Measurements from ENCODE around the gene ZNF224. TPM values are rescaled to one million over a fixed set of nuclear protein-coding genes. Genes with fewer than 3 reads are reported as not detected.

Gene ZNF224
- polyA plus RNA-seq, 2 of the 4 experiments (the other 2 are of a cell fraction), result 17.0 to 25.0 TPM

- TF ChIP-seq ESRRA (IDR thresholded peaks at IDR 0.05; ENCODE audit: borderline replicate concordance, low read length), result 0 out of 2 replicates have a peak, but pooled peaks have one; percentile 26
- no peak for TF ChIP-seq ELK1 (IDR thresholded peaks at IDR 0.05; ENCODE audit: low read depth, low read length)
- no peak for TF ChIP-seq NPAS2 (CRISPR knock-in tag; IDR thresholded peaks at IDR 0.05; ENCODE audit: borderline replicate concordance)
- TF ChIP-seq HOXA7 (CRISPR knock-in tag; IDR thresholded peaks at IDR 0.05), result no peak
- no peak for TF ChIP-seq RARB (CRISPR knock-in tag; IDR thresholded peaks at IDR 0.05)
These were observed 47.3 kb downstream of the ZNF224 start, which contains the start of gene ZNF234 (continued) for GRCh38 chr19:44141191-44142058.

GRCh38 chr19:44142059-44142433, 47.9 kb downstream of the ZNF224 start:
- ATAC-seq (peak; percentile 16 to 51; a peak in 5 of 6 replicates), DNase-seq (ENCODE audit: low read depth in 1 of 2, low spot score in 1 of 2) (peak in 1 of 2 experiments; percentile 14), FAIRE-seq (no peak)
- ChIA-PET CTCF (interaction anchor here (0.6 to 0.9 kb wide), 2 partner anchors 11 to 138 kb away, joined by 3 read pairs; no protein-coding TSS in a partner anchor), POLR2A (no interaction called here)
- Histone ChIP-seq H3K9me3 (peaks cover 28% of the 10 kb centered on the region), H3K4me3 (peak overlapping the region; percentile 69), H3K4me1 (no peaks in the 10 kb centered on the region), H3K4me2 (peak overlapping the region; percentile 81), H3K27ac (peak overlapping the region; percentile 78 to 89)
- WGBS (ENCODE audit: missing lambda C conversion rate), result 32% methylated on average over 13 of the region's 13 CpGs
- TF ChIP-seq HDAC2 (IDR thresholded peaks at IDR 0.05), result 0 out of 2 replicates have a peak, but pooled peaks have one; percentile 4
- no peak for TF ChIP-seq HMGXB4 (CRISPR knock-in tag; IDR thresholded peaks at IDR 0.05; ENCODE audit: borderline replicate concordance)
- no peak for TF ChIP-seq HOXB5 (CRISPR knock-in tag; IDR thresholded peaks at IDR 0.05)

GRCh38 chr19:44149776-44150175, 55.6 kb downstream of the ZNF224 start:
- no peak for FAIRE-seq
- TF ChIP-seq RAD21 (conservative IDR thresholded peaks at IDR 0.05 in 1 of 2, IDR thresholded peaks at IDR 0.05 in 1 of 2) (no peak), KDM5A (IDR thresholded peaks at IDR 0.05) (no peak), TFCP2L1 (CRISPR knock-in tag; IDR thresholded peaks at IDR 0.05) (no peak), PBX3 (IDR thresholded peaks at IDR 0.05) (no peak), ESRRA (IDR thresholded peaks at IDR 0.05; ENCODE audit: borderline replicate concordance, low read length) (no peak), JUN (IDR thresholded peaks at IDR 0.05) (no peak), FOSB (CRISPR knock-in tag; IDR thresholded peaks at IDR 0.05) (no peak)
- 87% methylated on average over 4 of the region's 4 CpGs for WGBS (ENCODE audit: missing lambda C conversion rate)
- H3K4me2 ChIP-seq, result no peak overlapping the region
- H3K4me3 ChIP-seq, result no peak overlapping the region
- no peak for DNase-seq (ENCODE audit: low read depth in 1 of 2, low spot score in 1 of 2)
- ATAC-seq, result no peak
- ChIA-PET POLR2A (no interaction called here), CTCF (interaction anchor here (0.6 to 1.2 kb wide), 3 partner anchors 15 to 203 kb away, joined by 3 read pairs; partner anchors contain the start of gene ZNF226)
- H3K4me1 ChIP-seq, result no peaks in the 10 kb centered on the region
- H3K27ac ChIP-seq, result no peak overlapping the region
- H3K9me3 ChIP-seq, result peaks cover 37% of the 10 kb centered on the region

GRCh38 chr19:44151491-44151890, 57.3 kb downstream of the ZNF224 start:
- H3K4me2 ChIP-seq, result no peak overlapping the region
- FAIRE-seq (no peak), DNase-seq (ENCODE audit: low read depth in 1 of 2, low spot score in 1 of 2) (no peak), ATAC-seq (no peak)
- WGBS (ENCODE audit: missing lambda C conversion rate), result 81% methylated on average over 5 of the region's 5 CpGs
- no peaks in the 10 kb centered on the region for H3K4me1 ChIP-seq
- POLR2A ChIA-PET, result no interaction called here
- H3K9me3 ChIP-seq, result peaks cover 53% of the 10 kb centered on the region
- CTCF ChIA-PET, result no interaction called here
- H3K4me3 ChIP-seq, result no peak overlapping the region
- H3K27ac ChIP-seq, result no peak overlapping the region
- no peak for TF ChIP-seq EHF (CRISPR knock-in tag; IDR thresholded peaks at IDR 0.05)

Measured in A549 (cell line).